ENCODE data around the gene KCNF1.
"Not testable (repeated sequence)": the region's sequence is repeated elsewhere in the genome, so short reads cannot be mapped to it uniquely, and the experiment has no call there.

Gene KCNF1

GRCh38 chr2:10947446-10948187, 35.9 kb downstream of the KCNF1 start:
- no peak for DNase-seq

GRCh38 chr2:10948188-10948564, 36.4 kb downstream of the KCNF1 start:
- no peak for DNase-seq

GRCh38 chr2:10948606-10949230, 37.0 kb downstream of the KCNF1 start:
- no peak for DNase-seq

DNA sequence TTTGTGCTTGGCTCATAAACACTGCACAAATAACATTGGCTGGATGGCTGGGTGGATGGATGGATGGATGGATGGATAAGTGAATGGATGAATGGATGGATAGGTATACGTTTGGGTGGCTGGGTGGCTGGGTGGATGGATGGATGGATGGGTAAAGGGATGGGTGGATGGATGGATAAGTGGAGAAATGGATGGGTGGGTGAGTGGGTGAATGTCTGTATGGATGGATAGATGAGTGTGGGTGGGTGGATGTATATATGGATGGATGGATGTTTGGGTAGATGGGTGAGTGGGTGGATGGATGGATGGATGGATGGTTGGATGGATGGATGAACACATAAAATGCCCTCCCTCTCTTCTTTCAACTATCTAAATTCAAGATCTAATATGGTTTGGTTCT, 38.1 kb downstream of the KCNF1 start:
- no peak for DNase-seq

DNA sequence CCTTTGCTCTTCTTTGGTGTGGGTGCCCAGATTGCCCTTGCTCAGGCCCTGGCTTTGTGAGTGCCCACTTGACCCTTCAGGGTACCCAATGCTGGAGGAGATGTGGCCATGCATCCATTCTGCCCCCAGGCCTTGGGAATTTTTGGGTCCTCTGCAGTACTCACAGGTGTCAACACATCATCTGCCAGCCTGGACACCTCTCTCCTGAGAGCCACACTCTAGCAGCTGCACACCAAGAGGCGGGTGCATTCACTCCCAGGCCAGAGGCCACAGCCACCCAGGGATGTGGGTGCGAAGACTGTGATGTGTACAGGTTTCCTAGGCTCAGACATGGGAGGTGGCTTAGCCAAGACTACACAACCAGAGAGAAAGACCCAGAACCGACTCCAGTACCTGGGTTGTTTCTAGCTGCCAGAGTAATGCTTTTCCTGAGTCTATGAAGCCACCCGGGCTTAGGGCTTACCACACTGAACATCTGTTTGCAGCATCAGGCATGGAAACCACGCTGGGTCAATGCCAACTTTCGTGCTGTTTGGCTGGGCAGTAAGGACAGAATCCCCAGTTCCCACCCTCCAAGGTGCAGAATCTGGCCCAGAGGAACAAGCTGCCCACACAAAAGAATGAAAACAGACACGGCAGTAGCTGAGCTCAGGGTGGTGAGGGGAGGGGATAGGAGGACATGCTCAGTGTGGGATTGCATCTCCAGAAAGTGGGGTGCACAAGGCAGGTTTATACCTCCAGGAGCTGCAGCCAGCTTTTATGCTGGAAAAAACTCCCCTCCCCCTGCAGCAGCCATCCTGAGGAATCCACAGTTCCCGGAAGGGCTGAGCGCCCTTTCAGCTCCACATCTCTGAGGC, 40.1 kb downstream of the KCNF1 start:
- no peak for DNase-seq

- no peak for DNase-seq
Measured at GRCh38 chr2:10954416-10954815, 42.7 kb downstream of the KCNF1 start.

- DNase-seq = no peak
Measured at GRCh38 chr2:10954856-10955818, 43.4 kb downstream of the KCNF1 start.

DNA sequence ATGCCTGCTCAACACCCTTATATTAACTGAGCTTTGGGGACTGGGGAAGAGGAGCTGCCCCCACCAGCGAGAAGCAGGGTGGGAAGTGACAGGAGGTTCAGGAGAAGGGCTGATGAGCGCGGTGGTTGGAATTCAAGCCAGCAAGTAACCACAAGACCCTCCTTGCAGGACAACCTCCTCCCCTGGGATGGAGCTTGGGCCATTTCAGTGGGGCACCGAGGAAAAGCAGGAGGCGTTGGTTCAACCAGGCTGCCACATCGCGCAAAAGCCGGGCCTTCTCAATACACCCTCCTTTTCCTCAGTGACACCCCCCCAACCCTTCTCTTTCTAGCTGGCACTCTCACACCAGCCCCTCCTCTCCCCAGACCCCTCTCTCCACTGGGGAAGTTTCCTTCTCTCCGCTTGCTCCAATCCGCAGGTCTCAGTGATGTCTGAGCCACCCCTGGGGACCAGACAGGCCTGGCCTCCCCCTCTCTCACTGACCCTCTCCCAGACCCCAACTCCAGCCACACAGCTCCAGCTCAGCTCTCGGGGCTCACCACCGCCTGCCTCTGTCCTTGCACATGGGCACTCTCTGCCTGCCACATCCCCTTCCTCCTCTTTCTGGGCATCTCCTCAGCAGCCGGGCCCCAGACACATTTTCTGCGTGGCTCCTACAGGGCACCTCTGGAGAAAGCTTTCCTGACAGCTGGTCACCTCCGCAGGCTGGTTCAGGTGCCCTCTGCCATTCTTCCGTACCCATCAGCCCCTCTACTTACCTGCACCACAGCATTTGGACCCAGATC, 44.5 kb downstream of the KCNF1 start:
- no peak for DNase-seq

DNA sequence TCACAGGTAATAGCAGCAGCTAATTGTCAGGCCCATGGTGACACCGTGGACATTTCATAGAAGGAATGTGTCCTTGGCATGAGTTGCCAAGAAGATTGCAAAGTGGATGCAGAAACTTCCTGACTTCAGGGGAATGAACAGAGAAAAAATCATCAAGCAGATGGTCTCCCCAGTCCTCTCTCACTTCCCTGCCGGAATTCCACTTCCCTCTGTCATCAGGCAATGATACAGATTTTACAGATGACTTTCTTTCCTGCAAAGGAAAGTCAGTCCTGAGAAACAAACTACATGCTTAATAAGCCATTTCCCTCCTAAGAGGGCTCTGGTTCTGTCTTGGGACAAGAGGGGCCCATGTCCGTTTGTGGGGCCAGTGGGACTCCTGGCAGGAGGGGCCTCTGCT, 45.7 kb downstream of the KCNF1 start:
- no peak for DNase-seq

DNA sequence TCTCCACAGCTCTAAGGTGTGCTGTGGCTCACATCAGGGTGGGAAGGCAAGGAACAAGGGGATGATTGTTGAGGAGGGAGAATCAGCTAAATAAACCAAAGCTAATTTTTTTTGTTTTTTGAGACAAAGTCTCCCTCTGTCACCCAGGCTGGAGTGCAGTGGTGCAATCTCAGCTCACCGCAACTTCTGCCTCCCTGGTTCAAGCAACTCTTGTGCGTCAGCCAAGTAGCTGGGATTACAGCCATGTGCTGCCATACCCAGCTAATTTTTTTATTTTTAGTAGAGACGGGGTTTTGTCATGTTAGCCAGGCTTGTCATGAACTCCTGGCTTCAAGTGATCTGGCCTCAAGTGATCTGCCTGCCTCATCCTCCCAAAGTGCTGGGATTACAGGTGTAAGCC, 46.7 kb downstream of the KCNF1 start:
- DNase-seq = not testable (repeated sequence)

DNA sequence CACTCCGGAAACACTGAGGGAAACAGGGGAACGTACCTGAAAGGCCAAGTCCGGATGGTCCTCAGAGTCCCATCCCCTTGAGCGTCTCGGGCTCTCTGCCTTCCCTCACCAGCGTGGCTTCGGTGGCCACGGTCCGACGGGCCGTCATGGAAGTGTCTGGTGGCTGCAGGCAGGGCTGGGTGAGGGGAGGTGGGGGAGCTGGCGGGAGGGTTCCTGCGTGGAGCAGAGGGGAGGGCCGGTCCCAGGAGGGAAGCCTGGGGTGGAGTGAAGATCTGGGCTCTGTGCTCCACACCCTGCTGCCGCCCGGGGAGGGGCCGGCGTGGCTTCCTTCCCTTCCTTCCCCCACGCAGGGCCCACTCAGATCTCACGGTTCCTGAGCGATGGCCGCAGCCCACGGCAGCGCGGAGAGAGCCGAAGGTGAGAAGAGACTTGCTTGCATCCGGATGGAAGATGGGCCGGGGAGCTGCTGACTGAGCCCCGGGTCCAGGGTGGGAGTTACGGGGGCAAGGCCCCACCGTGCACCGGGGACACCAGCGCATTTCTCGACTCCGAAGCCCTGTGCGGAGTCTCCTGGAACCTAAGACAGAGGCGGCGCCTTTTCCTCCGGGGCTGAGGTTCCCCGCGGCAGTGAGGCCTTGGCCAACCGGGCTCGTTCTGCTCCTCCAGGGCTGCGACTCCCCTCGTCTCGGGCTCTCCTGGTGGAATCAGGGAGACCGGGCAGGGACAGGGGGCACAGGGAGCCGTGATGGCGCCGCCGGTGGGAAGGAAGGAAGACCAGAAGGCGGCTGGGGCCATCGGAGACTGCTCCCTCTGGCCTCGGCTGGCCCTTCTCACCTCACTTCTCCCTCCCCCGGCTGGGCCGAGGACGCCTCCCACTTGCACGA, 49.1 kb downstream of the KCNF1 start:
- DNase-seq = no peak

GRCh38 chr2:10961490-10961875, 49.7 kb downstream of the KCNF1 start:
- no peak for DNase-seq

GRCh38 chr2:10962004-10962403, 50.3 kb downstream of the KCNF1 start:
- no peak for DNase-seq

DNA sequence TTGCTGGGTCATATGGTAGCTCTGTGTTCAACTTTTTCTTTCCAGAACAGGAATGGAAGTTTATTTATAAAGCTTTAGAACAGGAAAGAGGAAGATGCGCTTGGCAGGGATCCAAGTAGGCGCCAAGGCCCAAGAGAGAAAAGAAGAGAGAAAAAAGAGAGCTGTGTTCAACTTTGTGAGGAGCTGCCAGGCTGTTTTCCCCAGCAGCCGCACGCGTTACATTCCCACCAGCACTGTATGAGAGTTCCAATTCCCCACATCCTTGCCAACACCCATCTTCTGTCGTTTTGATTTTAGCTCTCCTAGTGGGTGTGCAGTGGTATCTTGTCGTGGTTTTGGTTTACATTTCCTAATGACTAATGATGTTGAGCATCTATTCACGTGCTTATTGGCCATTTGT, 51.4 kb downstream of the KCNF1 start:
- DNase-seq = no peak

All from CD4-positive, alpha-beta T cell treated with Interleukin-1 beta for 1 hour (primary cell).